Pons (tissue), 1 donor: ENCODE measurements around the gene PACS1.

Experiments
- DNase-seq: peaks from one replicate; pipeline ENCODE4 v3.0.0-alpha.2; 2016; ENCODE audit warnings: low spot score

PACS1 gene

DNA sequence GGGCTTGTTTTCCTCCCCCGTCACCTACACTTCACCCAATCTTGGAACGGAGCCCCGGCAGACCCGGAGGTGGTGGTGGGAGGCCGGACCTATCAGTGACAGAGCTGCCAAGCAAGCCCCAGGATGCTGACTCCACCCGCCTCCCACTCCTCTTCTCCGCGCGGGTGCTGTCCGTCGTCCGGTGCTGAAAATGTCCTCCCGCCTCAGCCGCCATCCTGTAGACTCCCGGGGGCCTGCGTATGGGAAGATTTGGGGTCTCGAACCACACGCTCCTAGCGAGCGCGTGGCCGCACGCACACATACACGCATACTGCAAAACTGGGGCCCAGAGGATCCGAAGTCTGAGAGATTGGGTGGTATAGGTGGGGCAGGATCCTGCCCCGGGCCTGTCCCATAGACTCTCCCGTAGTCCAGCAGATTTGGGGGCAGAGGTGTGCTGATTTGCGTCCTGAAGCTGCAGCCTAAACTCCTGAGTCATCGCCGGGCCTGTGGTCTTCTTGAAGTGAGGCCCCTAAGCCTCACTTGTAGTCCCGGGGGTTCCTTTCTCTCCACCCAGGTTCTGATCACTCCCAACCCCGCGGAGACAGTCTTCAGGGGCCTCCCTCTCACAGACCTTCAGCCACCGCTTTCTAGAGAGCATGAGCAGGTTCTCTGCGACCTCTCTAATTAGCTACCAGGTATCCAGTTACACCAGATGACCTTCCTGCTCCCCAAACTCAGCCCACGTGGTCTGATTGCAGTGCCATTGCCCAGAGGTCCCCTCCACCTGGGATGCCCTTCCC lies 219.7 kb downstream of the PACS1 start:
- DNase-seq: no peak

GRCh38 chr11:66290330-66290621 lies 220.2 kb downstream of the PACS1 start:
- no peak for DNase-seq

DNA sequence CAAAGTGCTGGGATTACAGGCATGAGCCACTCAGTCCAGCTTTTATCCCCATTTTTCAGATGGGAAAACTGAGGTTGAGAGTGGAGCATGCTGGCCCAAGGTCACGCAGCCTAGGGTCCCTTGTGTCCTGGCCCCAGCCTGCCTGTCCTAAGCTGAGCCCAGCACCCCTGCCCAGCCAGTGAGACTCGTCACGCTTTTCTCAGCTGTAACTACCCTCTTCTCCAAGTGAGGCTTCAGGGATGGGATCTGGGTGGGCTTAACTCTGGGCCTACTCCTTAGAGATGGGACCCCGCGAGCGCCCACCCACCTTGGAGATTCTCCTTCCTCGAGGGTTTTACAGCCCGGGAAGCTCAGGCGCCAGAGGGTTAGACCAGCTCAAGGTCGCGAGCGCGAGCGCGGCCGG lies 221.2 kb downstream of the PACS1 start:
- no peak for DNase-seq

- DNase-seq: no peak
Observed at GRCh38 chr11:66291706-66292542, 221.9 kb downstream of the PACS1 start, which contains the start of gene TMEM151A. TMEM151A (plus strand) TSS chr11:66291894; CDS start chr11:66292014, 120 bp downstream.

DNA sequence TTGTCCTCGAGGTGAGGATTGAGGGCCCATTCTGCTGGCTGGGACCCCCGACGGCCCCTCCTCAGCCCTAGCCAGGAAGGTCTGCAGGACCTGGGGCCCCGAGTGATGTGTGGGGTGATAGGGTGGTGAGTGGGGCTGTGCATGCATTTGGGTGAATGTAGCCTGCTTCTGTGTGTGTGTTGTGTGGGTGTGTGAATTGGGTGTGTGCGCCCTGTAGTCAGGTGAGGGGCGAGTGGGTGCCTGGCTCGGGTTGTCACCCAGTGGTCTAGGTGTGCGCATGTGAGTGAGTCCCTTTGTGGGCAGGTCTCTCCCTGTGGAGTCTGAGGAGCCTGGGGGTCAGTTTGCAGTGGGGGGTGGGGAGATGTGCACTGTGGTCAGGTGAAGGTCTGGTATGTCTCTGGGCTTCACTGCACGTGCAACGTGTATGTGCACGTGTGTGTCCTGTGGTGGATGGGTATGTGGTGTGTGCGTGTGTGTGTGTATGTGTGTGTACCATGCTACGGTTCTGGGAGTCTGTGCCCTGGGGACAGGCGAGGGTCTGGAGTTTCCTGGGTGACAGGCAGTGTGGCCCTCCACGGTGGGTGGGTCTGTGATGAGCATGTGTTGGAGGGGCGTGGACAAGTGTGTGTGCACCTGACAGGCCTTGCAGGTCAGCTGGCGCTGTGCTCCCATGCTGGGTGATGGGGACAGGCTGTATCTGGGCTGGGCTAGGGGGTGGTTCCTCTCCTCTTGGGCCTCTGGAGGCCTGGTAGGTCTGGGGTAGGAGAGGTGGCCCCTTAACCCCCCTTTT lies 222.7 kb downstream of the PACS1 start:
- DNase-seq: no peak

DNA sequence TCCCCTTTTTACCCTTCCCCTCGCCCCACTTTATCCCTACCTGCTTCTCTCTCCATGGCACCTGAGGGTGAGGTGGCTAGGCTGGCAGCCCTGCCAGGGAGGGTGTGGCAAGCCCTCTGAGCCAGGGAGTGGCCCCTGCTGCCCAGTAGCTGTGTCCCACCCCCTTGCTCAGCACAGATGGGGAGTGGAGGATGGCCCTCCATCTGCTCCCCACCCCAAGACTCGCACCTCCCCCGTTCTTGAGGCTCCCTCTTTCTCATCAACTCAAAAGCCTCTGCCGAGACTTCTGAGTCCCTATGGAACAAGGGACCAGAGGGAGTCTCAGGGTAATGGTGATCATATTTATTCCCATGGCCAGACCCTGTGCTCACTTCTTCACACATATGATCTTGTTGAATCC lies 223.3 kb downstream of the PACS1 start:
- DNase-seq: no peak

- no peak for DNase-seq
Observed at GRCh38 chr11:66293777-66294625, 223.9 kb downstream of the PACS1 start.
